ENCODE data around the gene GPS1.

- TF ChIP-seq RAD21 (IDR thresholded peaks at IDR 0.05; ENCODE audit: low read length) (no peak), MAFK (IDR thresholded peaks at IDR 0.05; ENCODE audit: low read depth, low read length) (no peak), SMC3 (IDR thresholded peaks at IDR 0.05; ENCODE audit: low read depth, low read length) (no peak), CEBPB (IDR thresholded peaks at IDR 0.05; ENCODE audit: low read depth, low read length) (no peak), CTCF (conservative IDR thresholded peaks at IDR 0.05; ENCODE audit: low read depth, low read length) (no peak), POLR2A (IDR thresholded peaks at IDR 0.05; ENCODE audit: low read depth, low read length) (no peak), MAZ (IDR thresholded peaks at IDR 0.05; ENCODE audit: borderline replicate concordance, low read depth, low read length) (no peak), FOS (IDR thresholded peaks at IDR 0.05; ENCODE audit: low read depth, low read length) (no peak), MXI1 (IDR thresholded peaks at IDR 0.05; ENCODE audit: borderline replicate concordance, low read depth, low read length) (no peak), RCOR1 (IDR thresholded peaks at IDR 0.05; ENCODE audit: insufficient replicate concordance, low read length) (no peak), USF2 (IDR thresholded peaks at IDR 0.05; ENCODE audit: low read depth, low read length) (no peak), RFX5 (IDR thresholded peaks at IDR 0.05; ENCODE audit: low read depth, low read length) (no peak), BHLHE40 (IDR thresholded peaks at IDR 0.05; ENCODE audit: low read depth, low read length) (no peak)
- TF ChIP-seq, protein P1, sequence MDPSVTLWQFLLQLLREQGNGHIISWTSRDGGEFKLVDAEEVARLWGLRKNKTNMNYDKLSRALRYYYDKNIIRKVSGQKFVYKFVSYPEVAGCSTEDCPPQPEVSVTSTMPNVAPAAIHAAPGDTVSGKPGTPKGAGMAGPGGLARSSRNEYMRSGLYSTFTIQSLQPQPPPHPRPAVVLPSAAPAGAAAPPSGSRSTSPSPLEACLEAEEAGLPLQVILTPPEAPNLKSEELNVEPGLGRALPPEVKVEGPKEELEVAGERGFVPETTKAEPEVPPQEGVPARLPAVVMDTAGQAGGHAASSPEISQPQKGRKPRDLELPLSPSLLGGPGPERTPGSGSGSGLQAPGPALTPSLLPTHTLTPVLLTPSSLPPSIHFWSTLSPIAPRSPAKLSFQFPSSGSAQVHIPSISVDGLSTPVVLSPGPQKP (IDR thresholded peaks at IDR 0.05; ENCODE audit: borderline replicate concordance, low read depth, low read length) = no peak
Measured at GRCh38 chr17:82050152-82050760, 1.4 kb upstream of the GPS1 start.

Data from IMR-90 (cell line).